PFSK-1 (cell line): ENCODE results near the gene STK10.

Experiments used
- FOXP2 ChIP-seq: optimal IDR thresholded peaks from 2 replicates; pipeline ENCODE3; 2011; ENCODE audit warnings: borderline replicate concordance, control low read depth, inconsistent platforms; ENCODE audit not compliant: insufficient read depth; ENCODE audit errors: extremely low read length, extremely low read depth
- POLR2AphosphoS5 ChIP-seq: IDR thresholded peaks from 2 replicates; pipeline ENCODE4 v1.6.1; 2012; ENCODE audit warnings: low read depth, mild to moderate bottlenecking, control low read depth, low read length, moderate library complexity
- SIN3A ChIP-seq: IDR thresholded peaks from 2 replicates; pipeline ENCODE4 v1.6.1; 2012; ENCODE audit warnings: mild to moderate bottlenecking, low read length, moderate library complexity, borderline replicate concordance; ENCODE audit not compliant: insufficient read depth
- TAF1 ChIP-seq: IDR thresholded peaks from 2 replicates; pipeline ENCODE4 v1.6.1; 2012; ENCODE audit warnings: low read length, control low read depth, borderline replicate concordance; ENCODE audit not compliant: insufficient read depth
- TF ChIP-seq, protein P1 (sequence below), 2 experiments: IDR thresholded peaks; 2 replicates each; pipeline versions ENCODE4 v1.6.1 to v1.8.0; 2011 to 2012; ENCODE audit warnings: low read depth in 2 of 2, low read length in 2 of 2, control low read depth in 1 of 2, inconsistent platforms in 1 of 2, mild to moderate bottlenecking in 1 of 2, moderate library complexity in 1 of 2; ENCODE audit not compliant: insufficient read depth in 1 of 2

STK10 gene

DNA sequence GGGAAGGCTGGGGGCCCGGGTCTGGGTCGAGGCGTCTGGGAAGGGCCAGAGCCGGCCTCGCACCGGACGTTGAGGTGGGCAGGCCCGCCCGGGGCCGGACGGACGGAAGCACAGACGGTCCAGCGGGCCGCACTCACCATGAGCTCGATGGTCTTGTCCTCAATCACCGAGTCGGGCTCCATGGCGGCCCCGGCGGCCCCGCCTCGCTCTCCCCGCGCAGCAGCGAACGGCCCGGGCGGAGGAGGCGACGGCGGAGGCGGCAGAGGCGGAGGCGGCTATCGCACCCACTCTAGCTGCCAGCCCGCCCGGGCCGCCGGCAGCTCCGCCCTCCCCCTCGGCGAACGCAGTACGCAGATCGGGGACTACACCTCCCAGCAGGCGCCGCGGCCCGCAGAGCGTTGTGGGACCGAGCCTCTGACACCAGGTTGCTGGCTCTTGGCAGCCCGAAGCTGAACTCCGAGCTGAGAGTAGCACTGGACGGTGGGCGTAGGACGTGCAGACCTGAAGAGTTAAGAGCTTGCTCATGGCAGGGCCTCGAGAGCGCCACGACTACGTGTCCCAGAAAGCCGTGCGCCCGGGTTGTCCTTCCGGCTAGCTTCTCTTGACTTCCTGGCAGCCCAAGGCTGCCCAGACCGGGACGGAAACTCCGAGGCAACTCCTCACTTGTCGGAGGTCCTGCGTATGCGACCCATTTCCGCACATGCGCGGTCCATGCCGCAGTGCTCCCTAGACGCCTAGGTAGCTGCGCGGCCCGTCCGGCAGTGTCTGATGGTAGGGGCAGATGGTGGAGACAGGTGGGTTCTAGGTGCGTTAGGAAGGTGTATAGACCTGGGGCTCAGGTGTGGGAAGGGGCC is 181.5 kb downstream of the STK10 start, which contains the start of gene FBXW11:
Gene FBXW11, minus strand, starts transcription at position 318 of the 854 bp plus-strand sequence. Its CDS starts 136 bp downstream, at position 182.
- TF ChIP-seq FOXP2 (peak; percentile 50), SIN3A (no peak), TAF1 (peak; percentile 82; the same call in 1 of the 2 replicates), POLR2AphosphoS5 (peak; percentile 95)
- TF ChIP-seq, protein P1, sequence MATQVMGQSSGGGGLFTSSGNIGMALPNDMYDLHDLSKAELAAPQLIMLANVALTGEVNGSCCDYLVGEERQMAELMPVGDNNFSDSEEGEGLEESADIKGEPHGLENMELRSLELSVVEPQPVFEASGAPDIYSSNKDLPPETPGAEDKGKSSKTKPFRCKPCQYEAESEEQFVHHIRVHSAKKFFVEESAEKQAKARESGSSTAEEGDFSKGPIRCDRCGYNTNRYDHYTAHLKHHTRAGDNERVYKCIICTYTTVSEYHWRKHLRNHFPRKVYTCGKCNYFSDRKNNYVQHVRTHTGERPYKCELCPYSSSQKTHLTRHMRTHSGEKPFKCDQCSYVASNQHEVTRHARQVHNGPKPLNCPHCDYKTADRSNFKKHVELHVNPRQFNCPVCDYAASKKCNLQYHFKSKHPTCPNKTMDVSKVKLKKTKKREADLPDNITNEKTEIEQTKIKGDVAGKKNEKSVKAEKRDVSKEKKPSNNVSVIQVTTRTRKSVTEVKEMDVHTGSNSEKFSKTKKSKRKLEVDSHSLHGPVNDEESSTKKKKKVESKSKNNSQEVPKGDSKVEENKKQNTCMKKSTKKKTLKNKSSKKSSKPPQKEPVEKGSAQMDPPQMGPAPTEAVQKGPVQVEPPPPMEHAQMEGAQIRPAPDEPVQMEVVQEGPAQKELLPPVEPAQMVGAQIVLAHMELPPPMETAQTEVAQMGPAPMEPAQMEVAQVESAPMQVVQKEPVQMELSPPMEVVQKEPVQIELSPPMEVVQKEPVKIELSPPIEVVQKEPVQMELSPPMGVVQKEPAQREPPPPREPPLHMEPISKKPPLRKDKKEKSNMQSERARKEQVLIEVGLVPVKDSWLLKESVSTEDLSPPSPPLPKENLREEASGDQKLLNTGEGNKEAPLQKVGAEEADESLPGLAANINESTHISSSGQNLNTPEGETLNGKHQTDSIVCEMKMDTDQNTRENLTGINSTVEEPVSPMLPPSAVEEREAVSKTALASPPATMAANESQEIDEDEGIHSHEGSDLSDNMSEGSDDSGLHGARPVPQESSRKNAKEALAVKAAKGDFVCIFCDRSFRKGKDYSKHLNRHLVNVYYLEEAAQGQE (IDR thresholded peaks at IDR 0.05; ENCODE audit: insufficient read depth in 1 of 2, low read depth in 2 of 2, low read length in 2 of 2): no peak

DNA sequence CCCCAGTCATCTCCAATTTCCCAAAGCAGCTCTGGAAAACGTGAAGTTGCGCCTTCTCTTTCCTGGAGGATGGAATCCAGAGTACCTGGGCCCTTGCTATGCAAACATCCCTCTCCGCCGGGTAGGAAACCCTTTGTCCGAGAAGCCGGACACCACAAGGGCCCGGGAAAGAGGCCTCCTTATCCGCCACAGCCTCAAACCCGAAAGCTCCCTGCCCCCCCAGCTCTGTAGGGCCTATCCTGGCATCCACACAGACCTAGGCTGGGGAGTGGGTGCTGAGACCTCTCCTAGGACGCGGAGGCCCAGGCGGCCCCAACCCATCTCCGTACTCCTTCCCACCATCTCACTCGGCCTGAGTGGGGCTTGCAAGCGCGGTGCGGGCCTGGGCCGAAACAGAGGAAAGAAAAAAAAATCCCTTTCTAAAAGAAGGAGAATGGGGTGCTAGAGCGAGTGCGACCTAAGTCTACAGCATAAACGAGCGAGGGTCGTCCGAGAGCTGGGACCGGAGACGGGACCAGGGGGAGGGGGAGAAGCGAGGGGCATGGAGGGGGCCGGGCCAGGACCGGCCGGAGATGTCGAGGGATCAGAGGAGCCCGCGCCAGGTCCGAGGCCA is 182.2 kb downstream of the STK10 start:
- TF ChIP-seq SIN3A (no peak), POLR2AphosphoS5 (no peak), TAF1 (no peak), FOXP2 (no peak)
- TF ChIP-seq, protein P1 (IDR thresholded peaks at IDR 0.05; ENCODE audit: insufficient read depth in 1 of 2, low read depth in 2 of 2, low read length in 2 of 2): no peak

DNA sequence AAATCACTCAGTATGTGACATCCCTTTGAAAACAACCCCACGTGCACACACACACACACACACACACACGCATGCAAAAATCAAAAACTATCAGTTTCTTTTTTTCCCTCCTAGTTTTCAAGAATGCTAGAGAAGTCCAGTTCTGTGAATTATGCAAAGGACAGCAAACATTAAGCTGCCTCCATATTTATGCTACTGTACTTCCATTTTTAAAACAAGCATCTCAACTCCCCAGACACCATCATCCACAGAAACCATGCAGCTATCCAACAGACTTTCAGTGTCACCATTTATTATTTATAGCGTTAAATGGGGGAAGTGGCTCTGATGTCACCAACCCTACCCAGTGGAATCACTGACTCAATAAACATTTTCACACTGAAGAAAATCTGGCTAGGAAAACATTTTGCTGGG is 183.2 kb downstream of the STK10 start:
- TF ChIP-seq SIN3A (no peak), POLR2AphosphoS5 (no peak), FOXP2 (no peak), TAF1 (no peak)
- TF ChIP-seq, protein P1 (IDR thresholded peaks at IDR 0.05; ENCODE audit: insufficient read depth in 1 of 2, low read depth in 2 of 2, low read length in 2 of 2): no peak

DNA sequence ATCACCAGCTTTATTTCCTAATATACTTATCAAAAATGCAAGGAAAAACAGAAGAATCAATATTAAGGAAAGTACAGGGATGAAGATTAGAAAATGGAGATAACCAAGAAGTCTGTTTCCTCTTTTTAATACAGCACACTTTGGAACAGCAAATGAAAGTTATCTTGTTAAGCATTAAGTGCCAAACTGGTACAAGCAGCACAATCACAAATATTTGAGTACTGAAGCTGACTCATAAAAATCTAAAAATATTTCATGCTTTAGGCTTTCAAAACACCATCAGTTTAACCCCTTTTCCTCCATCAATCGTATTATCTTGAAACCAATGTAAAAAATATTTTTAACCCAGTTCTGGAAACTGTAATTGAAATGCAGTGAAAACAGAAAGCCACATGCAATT is 184.3 kb downstream of the STK10 start:
- TF ChIP-seq FOXP2 (no peak), POLR2AphosphoS5 (no peak), TAF1 (no peak), SIN3A (no peak)
- TF ChIP-seq, protein P1 (IDR thresholded peaks at IDR 0.05; ENCODE audit: insufficient read depth in 1 of 2, low read depth in 2 of 2, low read length in 2 of 2): no peak
